Liver (tissue), 9 donors: Measurements from ENCODE around the gene ADIRF. TPM values are rescaled to one million over a fixed set of nuclear protein-coding genes. Genes with fewer than 3 reads are reported as not detected.

Experiments used
- DNase-seq: peaks from one replicate; pipeline ENCODE4 v3.0.0-alpha.2; 2017; ENCODE audit warnings: low spot score
- H3K27ac ChIP-seq, 2 donors: one replicate each; pipeline ENCODE4 v1.7.0; 2013; ENCODE audit warnings: inconsistent platforms in 2 of 2, low read length in 2 of 2, control low read depth in 1 of 2, low read depth in 1 of 2, mild to moderate bottlenecking in 1 of 2
- H3K27me3 ChIP-seq, 4 donors: one replicate each; pipeline versions ENCODE4 v1.6.1 to v1.7.0; 2013; ENCODE audit warnings: low read length in 3 of 4, inconsistent platforms in 1 of 4, mild to moderate bottlenecking in 1 of 4, moderate library complexity in 1 of 4; ENCODE audit not compliant: control insufficient read depth in 4 of 4, insufficient read depth in 4 of 4
- H3K36me3 ChIP-seq, 4 donors: one replicate each; pipeline versions ENCODE4 v1.6.1 to v1.7.0; 2013; ENCODE audit warnings: low read length in 3 of 4, mild to moderate bottlenecking in 3 of 4, low read depth in 1 of 4, moderate library complexity in 1 of 4; ENCODE audit not compliant: control insufficient read depth in 4 of 4, insufficient read depth in 3 of 4
- H3K4me1 ChIP-seq, 4 donors: one replicate each; pipeline versions ENCODE4 v1.6.1 to v1.7.0; 2013; ENCODE audit warnings: low read length in 3 of 4, mild to moderate bottlenecking in 3 of 4, moderate library complexity in 1 of 4; ENCODE audit not compliant: control insufficient read depth in 4 of 4, insufficient read depth in 4 of 4
- H3K4me3 ChIP-seq, 3 donors: one replicate each; pipeline versions ENCODE4 v1.6.1 to v1.7.0; 2013; ENCODE audit warnings: low read length in 3 of 3, control low read depth in 1 of 3, low read depth in 1 of 3, mild to moderate bottlenecking in 1 of 3
- H3K9ac ChIP-seq, 2 donors: one replicate each; pipeline ENCODE4 v1.7.0; 2013; ENCODE audit warnings: low read length in 2 of 2, mild to moderate bottlenecking in 2 of 2, moderate library complexity in 2 of 2, control low read depth in 1 of 2, low read depth in 1 of 2
- H3K9me3 ChIP-seq, 4 donors: one replicate each; pipeline versions ENCODE4 v1.6.1 to v1.7.0; 2013; ENCODE audit warnings: low read length in 3 of 4; ENCODE audit not compliant: control insufficient read depth in 4 of 4
- EGR1 ChIP-seq, 2 donors: IDR thresholded peaks; 2 replicates each; pipeline ENCODE4 v1.6.1; 2016 to 2018; ENCODE audit warnings: antibody characterized with exemption in 2 of 2, low read depth in 2 of 2
- FOXA1 ChIP-seq: IDR thresholded peaks from 2 replicates; pipeline ENCODE4 v1.6.1; 2016; ENCODE audit warnings: antibody characterized with exemption
- FOXA2 ChIP-seq: IDR thresholded peaks from 2 replicates; pipeline ENCODE4 v1.6.1; 2016; ENCODE audit warnings: antibody characterized with exemption
- GABPA ChIP-seq, 2 donors: IDR thresholded peaks in 1 of 2; conservative IDR thresholded peaks in 1 of 2; 2 replicates each; pipeline ENCODE4 v1.6.1; 2016; ENCODE audit warnings: antibody characterized with exemption in 2 of 2, mild to moderate bottlenecking in 1 of 2, moderate library complexity in 1 of 2
- HNF4A ChIP-seq, 2 donors: conservative IDR thresholded peaks; 2 replicates each; pipeline ENCODE4 v1.6.1; 2016; ENCODE audit warnings: antibody characterized with exemption in 2 of 2, mild to moderate bottlenecking in 2 of 2
- HNF4G ChIP-seq: IDR thresholded peaks from 2 replicates; pipeline ENCODE4 v1.6.1; 2016; ENCODE audit warnings: antibody characterized with exemption
- JUND ChIP-seq, 2 donors: IDR thresholded peaks; 2 replicates each; pipeline ENCODE4 v1.6.1; 2016; ENCODE audit warnings: antibody characterized with exemption in 2 of 2
- MAX ChIP-seq: IDR thresholded peaks from 2 replicates; pipeline ENCODE4 v1.6.1; 2016; ENCODE audit warnings: antibody characterized with exemption
- NR2F2 ChIP-seq: IDR thresholded peaks from 2 replicates; pipeline ENCODE4 v1.6.1; 2016; ENCODE audit warnings: antibody characterized with exemption
- RAD21 ChIP-seq, 2 donors: IDR thresholded peaks; 2 replicates each; pipeline ENCODE4 v1.6.1; 2016; ENCODE audit warnings: antibody characterized with exemption in 2 of 2, mild to moderate bottlenecking in 2 of 2
- SP1 ChIP-seq: IDR thresholded peaks from 2 replicates; pipeline ENCODE4 v1.6.1; 2018; ENCODE audit warnings: antibody characterized with exemption, mild to moderate bottlenecking
- TAF1 ChIP-seq: conservative IDR thresholded peaks from 2 replicates; pipeline ENCODE4 v1.6.1; 2016; ENCODE audit warnings: antibody characterized with exemption, mild to moderate bottlenecking
- YY1 ChIP-seq: IDR thresholded peaks from 2 replicates; pipeline ENCODE4 v1.6.1; 2016; ENCODE audit warnings: antibody characterized with exemption, mild to moderate bottlenecking
- ZBTB33 ChIP-seq: IDR thresholded peaks from 2 replicates; pipeline ENCODE4 v1.6.1; 2016; ENCODE audit warnings: antibody characterized with exemption
- WGBS: extraction: QIAGEN DNeasy Blood & Tissue Kit; methylation state at CpG from one replicate; pipeline ENCODE4 v1.1.7; 2013; 5-methylcytosine and 5-hydroxymethylcytosine counted together
- polyA plus RNA-seq, 2 donors: library from polyadenylated mRNA; stranded (reverse) in 1 of 2; unstranded in 1 of 2; fragments of 200-250 nt in 1 of 2; fragments of >200 nt in 1 of 2; fragmentation: Nextera tagmentation in 1 of 2; extraction: Ambion mirVana in 1 of 2; gene quantifications; one replicate each; pipeline versions ENCODE4 v1.2.1 to v1.2.3, GENCODE V29; 2013 to 2015
- total RNA-seq, 2 donors: library from RNA; depleted of rRNA; stranded (reverse); fragments of >200 nt; gene quantifications; one replicate each; pipeline ENCODE4 v1.2.3, GENCODE V29; 2014
- TF ChIP-seq, protein P1 (sequence below): IDR thresholded peaks from 2 replicates; pipeline ENCODE4 v1.6.1; 2016; ENCODE audit warnings: antibody characterized with exemption, mild to moderate bottlenecking
- TF ChIP-seq, protein P2 (sequence below): fragments of 150-350 bp; IDR thresholded peaks from 2 replicates; pipeline ENCODE4 v1.5.1; 2017; ENCODE audit warnings: improper control_type of control experiment, low read depth, low read length; ENCODE audit not compliant: missing input control
- TF ChIP-seq, protein P3 (sequence below): IDR thresholded peaks from 2 replicates; pipeline ENCODE4 v1.6.1; 2016; ENCODE audit warnings: antibody characterized with exemption
- donor health status: healthy.
- donor health status: healthy.
- donor health status: healthy.
- donor health status: healthy.
- donor health status: healthy.

The ADIRF gene
- total and polyA plus RNA-seq, 4 donors, result 0.61 to 96.3 (median 35.8) TPM

DNA sequence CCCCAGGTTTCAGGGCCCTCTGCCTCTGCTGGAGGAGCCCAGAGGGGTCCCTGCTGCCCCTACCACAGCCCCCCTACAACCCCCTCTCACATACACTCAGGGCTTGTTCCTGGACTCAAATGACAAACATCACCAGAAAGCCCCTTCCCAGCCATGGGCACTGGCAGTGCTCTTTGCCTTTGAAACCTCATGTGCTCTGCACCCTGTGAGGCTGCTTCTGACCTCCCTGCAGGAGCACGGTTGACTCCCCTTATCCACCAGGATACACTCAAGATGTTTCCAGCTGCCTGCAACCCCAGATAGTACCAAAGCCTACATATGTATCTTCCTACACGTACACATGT is 3.5 kb upstream of the ADIRF start:
- H3K36me3 ChIP-seq, result no peaks in the 10 kb centered on the region
- H3K4me3 ChIP-seq, result no peak overlapping the region
- H3K27ac ChIP-seq, result no peak overlapping the region
- WGBS, result 91% methylated on average over 2 of the region's 2 CpGs
- DNase-seq, result no peak
- H3K9me3 ChIP-seq, result no peaks in the 10 kb centered on the region
- no peak overlapping the region for H3K9ac ChIP-seq
- peaks cover 0 to 25% (median 12%) of the 10 kb centered on the region in 4 donors for H3K4me1 ChIP-seq
- no peaks in the 10 kb centered on the region for H3K27me3 ChIP-seq
- TF ChIP-seq SP1 (no peak), TAF1 (no peak), JUND (IDR thresholded peaks at IDR 0.05) (no peak), HNF4G (no peak), RAD21 (IDR thresholded peaks at IDR 0.05) (no peak), FOXA2 (no peak)

- DNase-seq, result no peak
- 70% methylated on average over 11 of the region's 11 CpGs for WGBS
- Histone ChIP-seq H3K4me3 (no peak overlapping the region), H3K27ac (no peak overlapping the region), H3K9me3 (no peaks in the 10 kb centered on the region), H3K9ac (no peak overlapping the region), H3K4me1 (peaks cover 0 to 33% (median 12%) of the 10 kb centered on the region in 4 donors), H3K27me3 (no peaks in the 10 kb centered on the region), H3K36me3 (no peaks in the 10 kb centered on the region)
- no peak for TF ChIP-seq HNF4G
- no peak for TF ChIP-seq FOXA1
- no peak for TF ChIP-seq MAX
- TF ChIP-seq SP1, result no peak
- TF ChIP-seq GABPA (IDR thresholded peaks at IDR 0.05 in 1 of 2, conservative IDR thresholded peaks at IDR 0.05 in 1 of 2), result no peak
Measured at GRCh38 chr10:86965986-86966654, 2.2 kb upstream of the ADIRF start.

GRCh38 chr10:86967481-86967941 is 771 bp upstream of the ADIRF start:
- Histone ChIP-seq H3K27ac (no peak overlapping the region), H3K36me3 (no peaks in the 10 kb centered on the region), H3K27me3 (no peaks in the 10 kb centered on the region), H3K9me3 (no peaks in the 10 kb centered on the region), H3K4me3 (no peak overlapping the region), H3K4me1 (peaks cover 0 to 40% (median 17%) of the 10 kb centered on the region in 4 donors), H3K9ac (no peak overlapping the region)
- TF ChIP-seq MAX (no peak), TAF1 (no peak), GABPA (IDR thresholded peaks at IDR 0.05 in 1 of 2, conservative IDR thresholded peaks at IDR 0.05 in 1 of 2) (no peak), YY1 (no peak), FOXA1 (no peak), JUND (IDR thresholded peaks at IDR 0.05) (no peak), RAD21 (IDR thresholded peaks at IDR 0.05) (no peak), NR2F2 (no peak), ZBTB33 (no peak), HNF4A (conservative IDR thresholded peaks at IDR 0.05) (no peak), EGR1 (IDR thresholded peaks at IDR 0.05; ENCODE audit: low read depth in 2 of 2) (no peak), HNF4G (no peak)
- TF ChIP-seq, protein P1, sequence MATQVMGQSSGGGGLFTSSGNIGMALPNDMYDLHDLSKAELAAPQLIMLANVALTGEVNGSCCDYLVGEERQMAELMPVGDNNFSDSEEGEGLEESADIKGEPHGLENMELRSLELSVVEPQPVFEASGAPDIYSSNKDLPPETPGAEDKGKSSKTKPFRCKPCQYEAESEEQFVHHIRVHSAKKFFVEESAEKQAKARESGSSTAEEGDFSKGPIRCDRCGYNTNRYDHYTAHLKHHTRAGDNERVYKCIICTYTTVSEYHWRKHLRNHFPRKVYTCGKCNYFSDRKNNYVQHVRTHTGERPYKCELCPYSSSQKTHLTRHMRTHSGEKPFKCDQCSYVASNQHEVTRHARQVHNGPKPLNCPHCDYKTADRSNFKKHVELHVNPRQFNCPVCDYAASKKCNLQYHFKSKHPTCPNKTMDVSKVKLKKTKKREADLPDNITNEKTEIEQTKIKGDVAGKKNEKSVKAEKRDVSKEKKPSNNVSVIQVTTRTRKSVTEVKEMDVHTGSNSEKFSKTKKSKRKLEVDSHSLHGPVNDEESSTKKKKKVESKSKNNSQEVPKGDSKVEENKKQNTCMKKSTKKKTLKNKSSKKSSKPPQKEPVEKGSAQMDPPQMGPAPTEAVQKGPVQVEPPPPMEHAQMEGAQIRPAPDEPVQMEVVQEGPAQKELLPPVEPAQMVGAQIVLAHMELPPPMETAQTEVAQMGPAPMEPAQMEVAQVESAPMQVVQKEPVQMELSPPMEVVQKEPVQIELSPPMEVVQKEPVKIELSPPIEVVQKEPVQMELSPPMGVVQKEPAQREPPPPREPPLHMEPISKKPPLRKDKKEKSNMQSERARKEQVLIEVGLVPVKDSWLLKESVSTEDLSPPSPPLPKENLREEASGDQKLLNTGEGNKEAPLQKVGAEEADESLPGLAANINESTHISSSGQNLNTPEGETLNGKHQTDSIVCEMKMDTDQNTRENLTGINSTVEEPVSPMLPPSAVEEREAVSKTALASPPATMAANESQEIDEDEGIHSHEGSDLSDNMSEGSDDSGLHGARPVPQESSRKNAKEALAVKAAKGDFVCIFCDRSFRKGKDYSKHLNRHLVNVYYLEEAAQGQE, result no peak
- TF ChIP-seq, protein P2, sequence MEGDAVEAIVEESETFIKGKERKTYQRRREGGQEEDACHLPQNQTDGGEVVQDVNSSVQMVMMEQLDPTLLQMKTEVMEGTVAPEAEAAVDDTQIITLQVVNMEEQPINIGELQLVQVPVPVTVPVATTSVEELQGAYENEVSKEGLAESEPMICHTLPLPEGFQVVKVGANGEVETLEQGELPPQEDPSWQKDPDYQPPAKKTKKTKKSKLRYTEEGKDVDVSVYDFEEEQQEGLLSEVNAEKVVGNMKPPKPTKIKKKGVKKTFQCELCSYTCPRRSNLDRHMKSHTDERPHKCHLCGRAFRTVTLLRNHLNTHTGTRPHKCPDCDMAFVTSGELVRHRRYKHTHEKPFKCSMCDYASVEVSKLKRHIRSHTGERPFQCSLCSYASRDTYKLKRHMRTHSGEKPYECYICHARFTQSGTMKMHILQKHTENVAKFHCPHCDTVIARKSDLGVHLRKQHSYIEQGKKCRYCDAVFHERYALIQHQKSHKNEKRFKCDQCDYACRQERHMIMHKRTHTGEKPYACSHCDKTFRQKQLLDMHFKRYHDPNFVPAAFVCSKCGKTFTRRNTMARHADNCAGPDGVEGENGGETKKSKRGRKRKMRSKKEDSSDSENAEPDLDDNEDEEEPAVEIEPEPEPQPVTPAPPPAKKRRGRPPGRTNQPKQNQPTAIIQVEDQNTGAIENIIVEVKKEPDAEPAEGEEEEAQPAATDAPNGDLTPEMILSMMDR, result no peak
- TF ChIP-seq, protein P3, sequence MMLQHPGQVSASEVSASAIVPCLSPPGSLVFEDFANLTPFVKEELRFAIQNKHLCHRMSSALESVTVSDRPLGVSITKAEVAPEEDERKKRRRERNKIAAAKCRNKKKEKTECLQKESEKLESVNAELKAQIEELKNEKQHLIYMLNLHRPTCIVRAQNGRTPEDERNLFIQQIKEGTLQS, result no peak
- WGBS, result 85% methylated on average over 7 of the region's 7 CpGs
- no peak for DNase-seq
